ENCODE data around the gene TBX1.

The TBX1 gene

DNA sequence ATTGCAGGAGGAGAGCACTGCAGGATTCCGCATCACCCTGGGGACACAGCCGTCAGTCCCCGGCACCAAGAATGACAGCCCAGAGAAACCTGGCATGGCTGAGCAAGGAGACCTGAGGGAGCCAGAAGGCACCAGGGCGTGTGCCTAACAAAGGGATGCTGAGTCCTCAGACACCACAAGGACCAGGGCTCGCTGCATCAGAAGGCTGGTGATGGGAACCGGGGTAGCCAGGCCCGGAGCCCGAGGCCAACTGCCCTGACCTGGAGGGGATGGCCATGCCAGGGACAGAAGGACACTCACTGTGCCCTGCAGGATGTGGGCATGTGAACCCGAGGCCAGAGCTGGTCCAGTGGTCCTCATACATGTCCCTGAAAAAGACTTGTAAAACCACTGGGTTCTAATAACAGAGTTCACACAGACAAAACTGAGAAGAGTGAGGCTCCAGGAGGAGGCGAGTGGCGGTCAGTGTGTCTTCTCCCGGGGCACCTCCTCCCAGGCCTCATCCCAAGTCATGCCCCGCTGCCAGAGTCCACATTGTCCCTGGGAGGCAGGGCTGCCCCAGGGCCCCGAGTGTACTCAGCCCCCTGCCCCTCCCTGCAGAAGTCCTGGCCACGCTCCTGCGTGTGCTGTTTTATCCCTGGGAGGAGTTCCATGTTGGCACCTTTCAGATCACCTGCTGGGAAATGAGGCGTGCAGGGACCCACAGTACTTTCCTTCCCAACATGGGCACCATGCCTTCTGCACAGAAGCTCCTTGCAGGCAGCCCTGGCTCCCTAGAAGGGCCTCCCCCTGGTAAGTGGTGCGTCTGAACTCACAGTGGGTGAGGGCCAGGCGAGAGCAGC lies 42.5 kb downstream of the TBX1 start:
- no peak for DNase-seq
- in situ Hi-C loops (cut with HindIII; ENCODE audit: low pct_ligation_motif_present, low pct_unique_long_range_greater_than_20kb, low sequenced_read_pairs), result no loop called here

- in situ Hi-C loops (cut with HindIII; ENCODE audit: low pct_ligation_motif_present, low pct_unique_long_range_greater_than_20kb, low sequenced_read_pairs), result no loop called here
- no peak for DNase-seq
Observed at GRCh38 chr22:19803736-19804267, 43.2 kb downstream of the TBX1 start.

DNA sequence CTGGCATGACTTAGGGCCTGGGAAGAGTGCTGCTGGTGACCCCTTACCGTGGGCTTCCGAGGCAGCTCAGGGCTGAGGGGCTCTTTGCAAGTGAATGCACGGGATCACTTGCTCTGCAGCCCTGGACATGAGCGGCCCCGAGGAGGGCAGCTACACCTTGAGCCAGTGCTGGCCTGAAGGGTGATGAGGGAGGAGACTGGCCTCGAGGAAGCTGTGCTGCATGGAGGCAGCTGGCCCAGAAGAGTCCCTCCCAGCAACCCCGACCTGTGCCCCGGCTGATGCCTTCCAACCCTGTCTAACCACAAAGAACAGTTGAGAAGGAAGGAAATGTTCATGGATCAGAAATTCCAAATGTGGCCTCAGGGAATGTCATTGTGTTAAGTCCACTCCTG lies 45.2 kb downstream of the TBX1 start:
- DNase-seq, result no peak
- in situ Hi-C loops (cut with HindIII; ENCODE audit: low pct_ligation_motif_present, low pct_unique_long_range_greater_than_20kb, low sequenced_read_pairs), result no loop called here

DNA sequence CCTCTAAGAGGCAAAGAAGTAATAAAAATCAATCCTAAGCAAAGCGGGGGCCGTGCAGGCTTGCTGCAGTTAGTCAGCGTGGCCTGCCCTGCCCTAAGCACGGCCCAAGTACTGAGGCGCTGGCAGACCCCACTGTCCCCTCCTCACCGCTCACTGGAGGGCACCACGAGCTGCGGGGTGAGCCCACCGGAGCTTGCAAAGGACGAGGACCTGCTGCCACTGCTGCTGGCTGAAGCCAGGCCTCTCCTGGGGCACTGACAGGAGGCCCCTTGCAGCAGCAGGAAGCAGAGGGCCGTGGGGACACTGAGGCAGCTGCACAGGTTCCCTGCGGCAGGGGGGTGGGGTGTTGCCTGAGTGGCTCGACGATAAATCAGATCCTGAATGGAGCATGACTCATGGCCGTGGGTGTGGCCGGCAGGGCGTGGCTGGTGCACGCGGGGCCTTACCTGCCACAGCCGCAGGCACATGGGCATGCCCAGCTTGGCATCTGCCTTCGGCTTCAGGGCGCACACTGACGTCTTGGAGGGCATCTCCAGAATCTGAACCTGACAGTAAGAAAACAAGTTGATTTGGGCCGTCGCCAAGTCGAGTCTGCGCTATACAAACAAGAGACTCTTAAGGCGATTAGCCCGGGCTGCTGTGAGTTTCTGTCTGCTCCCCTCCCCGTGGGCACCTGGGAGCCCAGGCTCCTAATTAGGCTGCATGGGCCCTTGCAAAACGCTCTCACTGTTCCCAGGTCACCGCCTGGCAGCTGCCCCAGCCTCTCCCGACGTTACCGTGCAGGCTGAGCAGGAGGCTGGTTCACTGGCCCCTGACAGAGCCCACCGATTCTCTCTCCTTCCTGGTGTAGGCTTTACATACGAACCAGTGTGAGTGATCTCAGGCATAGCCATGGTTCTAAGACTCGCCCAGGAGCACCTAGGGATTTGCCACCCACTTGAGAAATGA lies 45.9 kb downstream of the TBX1 start:
- DNase-seq, result no peak
- in situ Hi-C loops (cut with HindIII; ENCODE audit: low pct_ligation_motif_present, low pct_unique_long_range_greater_than_20kb, low sequenced_read_pairs), result no loop called here

GRCh38 chr22:19807161-19807913 lies 46.8 kb downstream of the TBX1 start:
- no peak for DNase-seq
- in situ Hi-C loops (cut with HindIII; ENCODE audit: low pct_ligation_motif_present, low pct_unique_long_range_greater_than_20kb, low sequenced_read_pairs), result no loop called here

- in situ Hi-C loops (cut with HindIII; ENCODE audit: low pct_ligation_motif_present, low pct_unique_long_range_greater_than_20kb, low sequenced_read_pairs), result no loop called here
- no peak for DNase-seq
Observed at GRCh38 chr22:19807914-19808872, 47.6 kb downstream of the TBX1 start.

DNA sequence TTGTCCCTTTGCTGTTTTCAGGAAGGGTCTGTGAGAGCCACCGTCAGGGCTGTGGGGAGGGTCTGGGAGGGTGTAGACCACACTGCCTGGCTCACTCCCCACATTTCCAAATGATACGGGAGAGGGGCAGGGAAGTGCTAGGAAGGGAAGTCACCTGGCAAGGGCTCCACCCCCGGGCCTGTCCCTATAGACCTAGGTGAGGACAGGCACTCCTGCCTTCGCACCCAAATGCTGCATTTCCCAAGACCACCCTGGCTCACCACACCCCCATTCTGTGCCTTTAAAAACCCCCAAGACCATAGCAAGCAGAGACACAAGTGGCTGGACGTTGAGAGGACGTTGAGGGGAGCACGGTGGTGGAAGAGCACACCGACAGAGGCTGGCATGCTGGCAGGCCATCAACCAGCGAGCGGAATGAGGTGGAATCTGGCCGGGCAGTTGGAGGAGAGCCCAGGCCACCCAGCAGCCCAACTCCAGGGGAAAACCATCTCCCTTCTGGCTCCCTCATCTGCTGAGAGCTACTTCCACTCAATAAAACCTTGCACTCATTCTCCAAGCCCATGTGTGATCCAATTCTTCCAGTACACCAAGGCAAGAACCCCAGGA lies 48.4 kb downstream of the TBX1 start:
- no peak for DNase-seq
- in situ Hi-C loops (cut with HindIII; ENCODE audit: low pct_ligation_motif_present, low pct_unique_long_range_greater_than_20kb, low sequenced_read_pairs), result no loop called here

DNA sequence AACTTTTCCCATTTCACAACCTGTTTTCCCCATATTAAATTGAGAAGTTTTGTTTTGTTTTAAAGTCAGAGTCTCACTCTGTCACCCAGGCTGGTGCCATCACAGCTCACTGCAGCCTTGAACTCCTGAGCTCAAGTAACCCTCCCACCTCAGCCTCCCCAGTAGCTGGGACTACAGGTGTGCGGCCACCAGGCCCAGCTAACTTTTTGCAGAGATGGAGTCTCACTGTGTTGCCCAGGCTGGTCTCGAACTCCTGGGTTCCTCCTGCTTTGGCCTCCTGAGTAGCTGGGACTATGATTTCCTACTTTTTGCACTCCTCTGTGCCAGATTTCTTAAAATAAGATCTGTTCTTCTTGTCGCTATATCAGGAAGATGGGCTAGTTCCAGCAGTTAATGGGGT lies 49.2 kb downstream of the TBX1 start:
- in situ Hi-C loops (cut with HindIII; ENCODE audit: low pct_ligation_motif_present, low pct_unique_long_range_greater_than_20kb, low sequenced_read_pairs), result no loop called here
- no peak for DNase-seq

DNA sequence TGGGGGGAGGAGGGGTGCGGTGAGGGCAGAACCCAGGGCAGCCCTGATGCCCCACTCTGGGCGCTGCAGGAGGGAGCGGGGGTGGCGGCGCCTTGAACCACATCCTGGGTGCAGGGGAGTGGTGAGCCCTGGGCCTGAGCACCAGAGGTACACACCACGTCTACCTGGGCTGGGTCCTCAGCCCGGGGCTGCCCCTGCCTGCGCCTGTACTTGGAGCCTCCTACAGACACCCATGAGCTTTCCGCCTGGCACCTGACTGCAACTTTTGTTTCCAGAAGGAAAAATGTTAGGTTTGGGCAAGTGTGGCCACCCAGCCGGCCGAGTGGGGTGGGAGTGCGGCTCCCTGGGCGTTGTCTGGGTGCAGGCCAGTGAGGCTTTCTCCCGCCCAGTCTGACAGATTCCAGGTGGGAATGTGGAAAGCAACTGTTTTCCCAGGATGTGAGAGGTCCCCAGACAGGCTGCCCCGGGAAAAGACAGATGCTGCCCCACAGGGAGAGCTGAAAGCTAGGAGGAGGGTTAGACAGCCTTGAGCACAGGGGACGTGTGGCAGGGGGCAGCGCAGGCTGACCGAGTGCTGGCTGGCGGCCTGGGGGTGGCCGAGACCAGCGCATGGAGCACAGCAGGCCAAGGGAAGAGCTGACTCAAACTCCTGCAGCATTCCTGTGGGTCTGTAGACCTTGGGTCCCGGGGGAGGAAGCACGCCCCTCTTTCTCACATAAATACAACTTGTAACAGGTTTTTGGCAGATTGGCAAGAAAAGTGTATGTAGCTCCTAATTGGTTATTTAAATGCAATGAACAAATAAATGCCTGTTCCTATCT lies 50.0 kb downstream of the TBX1 start:
- in situ Hi-C loops (cut with HindIII; ENCODE audit: low pct_ligation_motif_present, low pct_unique_long_range_greater_than_20kb, low sequenced_read_pairs), result no loop called here
- DNase-seq, result no peak

DNA sequence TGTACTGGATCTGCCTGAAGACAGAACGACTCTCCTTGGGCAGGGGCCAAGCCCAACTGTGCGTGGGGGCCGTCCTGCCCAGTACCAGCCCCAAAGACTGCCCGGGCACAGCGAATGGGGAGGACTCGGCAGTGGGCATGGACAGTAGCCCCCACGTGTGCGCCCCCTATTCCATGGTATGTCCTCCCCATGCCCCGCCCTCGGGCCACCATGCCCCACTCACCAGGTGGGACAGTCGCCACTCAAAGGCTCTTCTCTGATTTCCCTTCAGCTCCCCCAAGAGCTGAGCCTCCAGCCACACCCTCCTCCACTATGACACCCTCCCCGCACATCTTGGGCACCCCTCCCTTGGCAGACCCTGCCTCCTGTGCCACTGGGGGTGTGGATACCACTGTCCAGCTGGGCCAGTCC lies 50.6 kb downstream of the TBX1 start:
- in situ Hi-C loops (cut with HindIII; ENCODE audit: low pct_ligation_motif_present, low pct_unique_long_range_greater_than_20kb, low sequenced_read_pairs), result no loop called here
- no peak for DNase-seq

DNA sequence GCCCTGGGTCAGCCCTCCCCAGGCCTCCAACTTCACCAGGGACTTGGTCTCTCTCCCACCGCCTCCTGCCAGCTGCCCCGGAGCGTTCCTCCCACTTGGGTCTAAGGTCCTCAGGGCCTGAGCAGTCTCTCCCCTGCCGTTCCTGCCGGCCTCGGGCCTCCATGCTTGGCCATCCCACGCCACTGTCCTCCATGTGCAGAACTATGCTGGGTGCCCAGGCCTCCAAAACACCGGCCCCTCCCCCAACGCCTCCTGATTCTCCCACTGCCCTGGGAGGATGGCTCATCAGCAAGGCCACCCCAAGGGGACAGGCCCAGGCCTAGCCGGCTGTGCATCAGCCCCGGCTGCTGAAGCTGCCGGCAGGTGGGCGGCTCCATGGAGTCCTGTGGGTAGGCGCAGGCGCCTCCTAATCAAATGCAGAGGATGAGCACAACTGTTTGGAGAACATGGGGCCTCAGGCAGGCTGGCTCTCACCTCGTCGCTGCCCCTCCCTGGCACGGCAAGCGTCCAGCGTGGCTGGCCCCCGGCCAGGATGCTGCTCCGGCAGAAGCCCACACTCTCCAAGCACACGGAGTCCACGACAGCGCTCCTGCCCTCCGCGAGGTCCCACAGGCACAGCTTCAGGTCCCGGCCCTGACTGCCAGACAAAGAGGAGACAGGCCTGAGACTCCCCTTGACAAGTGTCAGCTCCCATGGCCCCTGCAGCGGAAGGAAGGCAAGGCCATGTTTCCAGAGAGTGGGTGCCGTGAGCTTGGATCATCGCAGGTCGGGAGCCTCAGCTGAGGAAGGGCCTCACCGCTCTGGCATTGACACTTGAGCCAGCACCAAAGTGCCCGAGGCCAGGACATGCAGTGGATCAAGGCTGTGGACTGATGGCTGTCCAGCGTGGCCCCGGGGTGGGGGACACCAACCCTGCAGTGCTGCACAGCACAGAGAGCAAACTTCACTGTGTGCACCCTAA lies 51.5 kb downstream of the TBX1 start:
- no peak for DNase-seq
- in situ Hi-C loops (cut with HindIII; ENCODE audit: low pct_ligation_motif_present, low pct_unique_long_range_greater_than_20kb, low sequenced_read_pairs), result no loop called here

- DNase-seq, result no peak
- in situ Hi-C loops (cut with HindIII; ENCODE audit: low pct_ligation_motif_present, low pct_unique_long_range_greater_than_20kb, low sequenced_read_pairs), result no loop called here
Observed at GRCh38 chr22:19812910-19813309, 52.3 kb downstream of the TBX1 start.

GRCh38 chr22:19814428-19814827 lies 53.9 kb downstream of the TBX1 start:
- in situ Hi-C loops (cut with HindIII; ENCODE audit: low pct_ligation_motif_present, low pct_unique_long_range_greater_than_20kb, low sequenced_read_pairs), result no loop called here
- no peak for DNase-seq

DNA sequence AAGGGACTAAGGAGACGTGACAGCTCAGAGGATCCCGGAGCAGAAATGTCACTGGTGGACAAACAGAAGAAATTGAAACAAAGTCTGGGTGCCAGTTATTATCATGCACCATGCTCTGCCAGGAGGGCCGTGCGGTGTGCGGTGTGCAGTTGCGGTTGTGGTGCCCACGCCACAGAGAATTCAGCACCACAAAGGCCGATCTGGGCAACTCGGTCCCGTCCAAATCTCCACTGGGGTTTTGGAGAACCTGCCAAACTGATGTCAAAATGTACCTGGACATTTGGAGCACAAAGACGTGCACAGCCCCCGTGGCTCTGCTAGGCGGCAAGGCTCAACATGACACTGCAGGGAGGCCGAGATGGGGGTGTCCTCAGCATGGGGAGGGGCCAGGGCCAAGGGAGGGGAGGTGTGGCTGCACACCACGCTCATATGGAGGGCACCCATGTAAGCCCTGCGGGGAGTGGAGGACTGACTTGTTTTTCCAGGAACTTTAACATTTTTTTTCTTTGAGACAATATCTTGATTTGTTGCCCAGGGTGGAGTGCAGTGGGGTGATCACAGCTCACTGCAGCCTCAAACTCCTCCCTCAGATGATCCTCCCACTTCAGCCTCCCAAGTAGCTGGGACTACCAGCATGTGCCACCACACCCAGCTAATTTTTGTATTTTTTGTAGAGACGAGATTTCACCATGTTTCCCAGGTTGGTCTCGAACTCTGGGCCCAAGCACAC lies 54.7 kb downstream of the TBX1 start:
- in situ Hi-C loops (cut with HindIII; ENCODE audit: low pct_ligation_motif_present, low pct_unique_long_range_greater_than_20kb, low sequenced_read_pairs), result no loop called here
- no peak for DNase-seq

DNA sequence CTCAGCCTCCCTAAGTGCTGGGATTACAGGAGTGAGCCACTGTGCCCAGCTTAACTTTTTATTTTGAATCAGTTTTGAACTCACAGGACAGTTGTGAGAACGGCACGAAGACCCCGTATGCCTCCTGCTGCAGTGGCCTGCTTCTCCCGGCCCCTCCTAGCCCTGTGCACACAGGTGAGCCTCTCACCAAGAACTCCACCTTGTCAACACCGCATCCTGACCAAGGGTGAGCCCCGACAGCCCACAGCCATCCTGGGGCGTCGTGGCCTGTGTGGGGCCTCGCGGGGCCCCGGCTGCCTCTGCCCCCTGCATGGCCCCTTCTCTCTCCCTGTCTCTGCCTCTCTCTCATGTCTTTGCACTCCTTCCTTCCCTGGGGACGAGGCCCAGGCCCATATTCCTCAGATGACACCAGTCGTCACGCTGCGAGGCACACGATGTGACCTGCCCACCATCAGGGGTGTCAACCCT lies 55.3 kb downstream of the TBX1 start:
- no peak for DNase-seq
- in situ Hi-C loops (cut with HindIII; ENCODE audit: low pct_ligation_motif_present, low pct_unique_long_range_greater_than_20kb, low sequenced_read_pairs), result no loop called here
